ENCODE data around the gene MYO10.

Gene MYO10

GRCh38 chr5:16695779-16696178 is 240.3 kb downstream of the MYO10 start:
- DNase-seq: no peak

GRCh38 chr5:16693879-16694278 is 242.2 kb downstream of the MYO10 start:
- no peak for DNase-seq

- DNase-seq: no peak
Observed at GRCh38 chr5:16691731-16692130, 244.4 kb downstream of the MYO10 start.

GRCh38 chr5:16690243-16690852 is 245.7 kb downstream of the MYO10 start:
- DNase-seq: peak; percentile 80

GRCh38 chr5:16687898-16688297 is 248.2 kb downstream of the MYO10 start:
- DNase-seq: no peak

- DNase-seq: no peak
Observed at GRCh38 chr5:16685069-16685468, 251.0 kb downstream of the MYO10 start.

- no peak for DNase-seq
Observed at GRCh38 chr5:16681876-16682275, 254.2 kb downstream of the MYO10 start.

- DNase-seq: no peak
Observed at GRCh38 chr5:16679863-16680262, 256.2 kb downstream of the MYO10 start.

GRCh38 chr5:16679190-16679589 is 256.9 kb downstream of the MYO10 start:
- no peak for DNase-seq

GRCh38 chr5:16675806-16676205 is 260.3 kb downstream of the MYO10 start:
- DNase-seq: no peak

- DNase-seq: no peak
Observed at GRCh38 chr5:16674750-16675149, 261.3 kb downstream of the MYO10 start.

GRCh38 chr5:16673241-16674201 is 262.6 kb downstream of the MYO10 start:
- no peak for DNase-seq

- no peak for DNase-seq
Observed at GRCh38 chr5:16671208-16671607, 264.9 kb downstream of the MYO10 start.

- peak; percentile 45 for DNase-seq
Observed at GRCh38 chr5:16669776-16670175, 266.3 kb downstream of the MYO10 start.

GRCh38 chr5:16668631-16669030 is 267.5 kb downstream of the MYO10 start:
- DNase-seq: no peak

GRCh38 chr5:16668194-16668593 is 267.9 kb downstream of the MYO10 start:
- no peak for DNase-seq

- peak; percentile 68 for DNase-seq
Observed at GRCh38 chr5:16666883-16667398, 269.1 kb downstream of the MYO10 start.

- no peak for DNase-seq
Observed at GRCh38 chr5:16666130-16666882, 269.8 kb downstream of the MYO10 start.

GRCh38 chr5:16665601-16666000 is 270.5 kb downstream of the MYO10 start:
- DNase-seq: no peak

- no peak for DNase-seq
Observed at GRCh38 chr5:16664368-16664767, 271.7 kb downstream of the MYO10 start.

- peak; percentile 31 for DNase-seq
Observed at GRCh38 chr5:16663840-16664239, 272.2 kb downstream of the MYO10 start.

GRCh38 chr5:16661713-16662112 is 274.4 kb downstream of the MYO10 start:
- DNase-seq: no peak

GRCh38 chr5:16660982-16661381 is 275.1 kb downstream of the MYO10 start:
- no peak for DNase-seq
